GM21526 (cell line): Measurements from ENCODE around the gene SH2D7.

Source experiments
- ATAC-seq: cut with Tn5 transposase; IDR thresholded peaks from one replicate; pipeline ENCODE4 v1.9.1; 2021; ENCODE audit warnings: moderate library complexity; ENCODE audit not compliant: unreplicated experiment, low FRiP score

Gene SH2D7

GRCh38 chr15:78076231-78077052, 15.9 kb upstream of the SH2D7 start:
- no peak for ATAC-seq

- peak; percentile 59 for ATAC-seq
Measured at GRCh38 chr15:78077053-78077870, 15.1 kb upstream of the SH2D7 start, which contains the start of gene TBC1D2B. Gene TBC1D2B, minus strand, starts transcription at chr15:78077711. Its CDS starts 59 bp downstream, at chr15:78077652.

GRCh38 chr15:78077871-78078210, 14.5 kb upstream of the SH2D7 start:
- no peak for ATAC-seq

GRCh38 chr15:78079298-78080087, 12.9 kb upstream of the SH2D7 start:
- no peak for ATAC-seq

- no peak for ATAC-seq
Measured at GRCh38 chr15:78080088-78080460, 12.3 kb upstream of the SH2D7 start.

- ATAC-seq: no peak
Measured at GRCh38 chr15:78082106-78082742, 10.1 kb upstream of the SH2D7 start.

GRCh38 chr15:78082743-78083110, 9.6 kb upstream of the SH2D7 start:
- no peak for ATAC-seq

- ATAC-seq: no peak
Measured at GRCh38 chr15:78083186-78083585, 9.2 kb upstream of the SH2D7 start.

GRCh38 chr15:78083687-78084448, 8.5 kb upstream of the SH2D7 start:
- no peak for ATAC-seq

- ATAC-seq: no peak
Measured at GRCh38 chr15:78084449-78084750, 8.0 kb upstream of the SH2D7 start.

- ATAC-seq: no peak
Measured at GRCh38 chr15:78085928-78086327, 6.4 kb upstream of the SH2D7 start.

- no peak for ATAC-seq
Measured at GRCh38 chr15:78087951-78088772, 4.2 kb upstream of the SH2D7 start.

GRCh38 chr15:78088773-78089080, 3.6 kb upstream of the SH2D7 start:
- ATAC-seq: no peak

GRCh38 chr15:78090422-78091063, 1.8 kb upstream of the SH2D7 start:
- ATAC-seq: no peak

GRCh38 chr15:78093242-78094020, 1.1 kb downstream of the SH2D7 start:
- no peak for ATAC-seq

GRCh38 chr15:78097667-78098066, 5.3 kb downstream of the SH2D7 start:
- ATAC-seq: no peak

GRCh38 chr15:78098131-78098755, 5.9 kb downstream of the SH2D7 start:
- ATAC-seq: no peak

GRCh38 chr15:78100886-78101285, 8.5 kb downstream of the SH2D7 start:
- ATAC-seq: no peak
